Amniotic stem cell (primary cell): ENCODE data around the gene IVD.

Experiments used
- DNase-seq: peaks from one replicate; lab custom pipeline; 2025; lab: John Stamatoyannopoulos, UW

Gene IVD

DNA sequence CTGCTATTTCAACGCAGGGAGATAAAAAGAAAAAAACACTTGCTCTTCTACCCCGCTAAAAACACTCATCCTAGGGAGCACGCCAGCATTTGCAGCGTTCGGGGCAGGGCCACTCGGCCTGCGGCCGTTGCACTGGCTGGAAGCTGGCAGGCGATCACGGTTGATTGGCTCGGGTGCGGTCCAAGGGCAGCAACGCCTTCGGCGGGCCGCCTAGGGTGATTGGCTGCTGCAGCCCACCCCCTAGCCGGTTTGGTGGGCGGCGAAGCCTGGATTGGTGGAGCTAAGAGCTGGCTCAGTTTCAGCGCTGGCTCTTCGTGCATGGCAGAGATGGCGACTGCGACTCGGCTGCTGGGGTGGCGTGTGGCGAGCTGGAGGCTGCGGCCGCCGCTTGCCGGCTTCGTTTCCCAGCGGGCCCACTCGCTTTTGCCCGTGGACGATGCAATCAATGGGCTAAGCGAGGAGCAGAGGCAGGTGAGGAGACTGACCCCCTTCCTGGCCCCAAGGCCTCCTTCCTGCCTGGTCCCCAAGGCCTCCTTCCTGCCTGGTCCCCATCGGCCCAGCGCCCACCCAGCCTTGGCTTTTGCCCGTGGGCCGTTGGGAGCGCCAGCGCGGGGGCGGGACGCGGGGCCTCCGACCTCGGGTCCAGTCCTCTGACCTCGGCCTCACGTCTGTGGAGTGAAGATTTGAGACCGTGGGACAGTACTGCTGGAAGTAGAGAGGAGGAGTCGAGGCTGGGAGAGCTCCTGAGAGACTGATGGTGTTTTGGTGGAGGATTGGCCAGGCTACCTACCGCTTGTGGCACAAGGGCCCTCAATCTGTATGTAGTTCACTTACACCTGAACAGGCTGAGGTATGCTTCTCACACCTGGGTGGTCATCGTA is at the start of gene IVD:
IVD (plus strand) TSS at position 295 of the 881 bp plus-strand sequence; CDS start at position 328, 33 bp downstream.
- DNase-seq = peak; percentile 89

DNA sequence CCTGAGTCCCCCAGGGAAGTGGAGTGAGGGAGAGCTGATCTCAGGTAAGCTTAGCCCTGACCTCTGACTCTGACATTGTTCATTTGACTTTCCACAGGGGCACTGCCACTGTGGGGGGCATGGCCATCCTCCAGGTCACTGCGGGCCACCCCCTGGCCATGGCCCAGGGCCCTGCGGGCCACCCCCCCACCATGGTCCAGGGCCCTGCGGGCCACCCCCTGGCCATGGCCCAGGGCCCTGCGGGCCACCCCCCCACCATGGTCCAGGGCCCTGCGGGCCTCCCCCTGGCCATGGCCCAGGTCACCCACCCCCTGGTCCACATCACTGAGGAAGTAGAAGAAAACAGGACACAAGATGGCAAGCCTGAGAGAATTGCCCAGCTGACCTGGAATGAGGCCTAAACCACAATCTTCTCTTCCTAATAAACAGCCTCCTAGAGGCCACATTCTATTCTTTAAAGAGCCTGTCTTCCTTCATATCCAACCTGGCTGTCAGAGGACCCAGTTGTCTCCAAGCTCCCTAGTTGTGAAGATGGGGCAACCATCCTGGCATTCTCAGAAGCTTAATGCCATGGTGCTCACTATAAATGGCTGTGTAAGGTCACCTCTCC is 49.5 kb upstream of the IVD start:
- DNase-seq = no peak

DNA sequence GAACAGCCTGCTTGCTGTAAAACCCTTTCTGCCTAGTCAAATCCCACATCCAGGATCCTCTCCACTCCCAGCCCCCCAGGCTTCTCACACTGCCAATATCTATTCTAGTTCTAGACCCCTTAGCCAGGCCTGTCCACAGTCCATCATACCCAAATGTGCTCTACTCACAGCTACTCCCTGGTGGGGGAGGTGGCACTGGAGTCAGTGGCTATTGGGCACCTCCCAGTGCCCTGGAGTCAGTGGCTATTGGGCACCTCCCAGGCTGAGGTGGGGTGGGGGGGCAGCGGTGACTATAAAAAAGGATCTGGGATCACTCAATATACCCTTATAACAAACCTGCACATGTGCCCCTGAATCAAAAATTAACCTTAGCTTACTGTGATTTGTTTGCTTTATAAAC is 48.3 kb upstream of the IVD start:
- no peak for DNase-seq

DNA sequence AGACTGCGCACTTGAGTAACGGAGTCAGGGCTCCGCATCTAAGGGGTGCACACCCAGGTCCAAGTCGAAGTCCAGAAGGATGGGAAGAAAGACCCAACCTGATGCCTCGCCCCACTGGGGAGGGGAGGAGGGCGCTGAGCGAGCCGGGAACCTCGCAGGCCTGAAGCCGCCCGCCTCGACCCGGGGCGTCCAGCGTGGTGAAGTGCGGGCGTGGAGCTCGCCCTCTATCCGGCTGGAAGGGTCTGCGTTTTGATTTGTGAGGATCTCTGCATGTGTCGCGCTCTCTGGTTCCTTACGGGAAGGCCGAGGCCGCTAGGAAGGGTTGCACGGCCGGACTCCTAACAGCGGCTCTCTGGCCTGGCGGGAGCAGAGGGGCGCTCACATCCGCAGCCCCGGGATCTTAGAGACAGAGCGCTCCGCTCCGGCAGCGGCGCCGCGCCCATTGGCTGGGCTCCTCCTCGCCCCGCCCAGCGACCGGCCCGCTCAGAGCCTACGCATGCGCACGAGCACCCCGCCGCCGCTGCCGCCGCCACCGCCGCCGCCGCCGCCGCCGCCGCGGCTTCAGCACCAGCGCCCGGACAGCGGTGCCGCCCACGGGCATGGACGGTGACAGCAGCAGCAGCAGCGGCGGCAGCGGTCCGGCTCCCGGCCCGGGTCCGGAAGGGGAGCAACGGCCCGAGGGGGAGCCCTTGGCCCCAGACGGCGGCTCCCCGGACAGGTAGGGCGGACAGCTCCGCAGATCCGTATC is 47.7 kb upstream of the IVD start, which contains the start of gene DISP2:
DISP2 (plus strand) TSS at position 497 of the 748 bp plus-strand sequence; CDS start at position 600, 103 bp downstream.
- DNase-seq = peak; percentile 42

DNA sequence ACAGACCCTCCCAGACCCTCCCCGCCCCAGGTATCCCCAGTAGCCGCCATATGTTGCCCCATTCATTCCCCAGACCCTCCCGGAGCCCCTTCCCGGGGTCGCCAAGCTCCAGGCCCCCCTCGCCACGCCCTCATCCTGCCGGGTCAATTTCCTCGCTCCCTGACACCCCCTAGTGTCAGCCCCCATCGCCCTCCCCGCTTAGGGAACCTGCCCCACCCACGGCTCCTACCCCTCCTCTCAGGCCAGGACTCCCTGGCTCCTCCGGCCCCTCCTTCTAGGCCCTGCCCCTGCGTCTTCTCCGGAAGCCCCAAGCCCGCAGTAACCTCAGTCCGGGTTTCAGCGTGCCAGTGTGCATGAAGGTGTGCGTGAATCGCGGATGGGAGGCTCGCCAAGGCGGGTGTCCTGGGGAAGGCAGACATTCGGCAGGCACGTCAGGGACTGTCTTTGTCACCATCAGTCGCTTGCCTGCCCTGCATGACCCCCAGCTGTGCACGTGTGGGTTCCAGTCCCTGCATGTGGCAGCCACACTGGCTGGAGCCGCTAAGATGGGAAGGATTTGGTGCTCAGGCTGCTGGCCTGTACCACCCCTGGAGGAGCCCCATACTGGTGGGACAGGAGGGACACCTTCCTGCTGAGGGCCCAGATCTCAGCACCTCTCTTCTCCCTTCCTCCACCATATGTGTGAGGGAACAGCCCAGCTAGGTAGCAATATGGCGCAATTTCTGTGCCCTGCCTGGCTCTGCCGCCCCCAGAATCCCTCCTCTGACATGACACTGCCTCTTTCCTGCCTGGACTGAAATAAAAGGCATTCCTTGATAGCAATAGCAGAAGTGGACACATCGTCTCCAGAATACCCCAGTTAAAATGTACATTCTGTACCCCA is 46.9 kb upstream of the IVD start:
- DNase-seq = no peak

DNA sequence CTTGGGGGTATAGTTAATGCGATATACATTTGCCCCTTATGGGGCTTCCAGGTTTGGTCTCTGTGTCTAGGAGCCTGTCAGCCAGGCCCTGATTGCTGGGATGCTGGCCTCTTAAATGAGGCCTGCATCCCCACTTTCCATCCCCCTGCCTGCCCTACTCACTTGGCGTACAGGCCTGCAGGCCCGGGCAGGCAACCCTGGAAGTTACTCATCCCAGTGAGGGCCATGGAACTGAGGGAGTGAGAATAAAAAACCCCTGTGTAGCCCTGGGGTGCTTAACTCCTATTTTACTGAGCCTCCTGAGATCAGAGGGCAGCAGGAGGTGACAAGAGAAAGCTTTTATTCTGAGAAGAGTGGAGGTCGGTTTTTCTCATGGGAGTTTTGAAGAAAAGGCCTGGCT is 45.6 kb upstream of the IVD start:
- no peak for DNase-seq

DNA sequence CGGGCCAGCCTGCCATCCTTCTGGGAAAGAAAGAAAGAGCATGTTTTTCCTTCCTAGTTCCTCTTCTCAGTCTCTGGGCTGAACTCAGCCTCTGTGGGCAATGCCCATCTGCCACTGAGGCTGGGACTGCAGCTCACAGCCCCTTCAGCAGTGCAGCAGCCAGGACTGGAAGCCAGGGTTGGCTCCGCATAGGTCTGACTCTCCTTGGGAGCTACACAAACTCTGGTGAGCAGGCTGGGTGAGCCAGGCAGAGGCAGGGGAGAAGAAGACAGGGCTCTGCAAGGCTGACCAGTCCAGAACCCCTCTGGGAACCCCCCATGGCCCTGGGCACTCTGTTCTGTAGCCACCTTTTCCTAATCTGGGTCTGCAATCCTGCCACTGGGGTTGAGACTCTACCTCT is 44.0 kb upstream of the IVD start:
- no peak for DNase-seq

DNA sequence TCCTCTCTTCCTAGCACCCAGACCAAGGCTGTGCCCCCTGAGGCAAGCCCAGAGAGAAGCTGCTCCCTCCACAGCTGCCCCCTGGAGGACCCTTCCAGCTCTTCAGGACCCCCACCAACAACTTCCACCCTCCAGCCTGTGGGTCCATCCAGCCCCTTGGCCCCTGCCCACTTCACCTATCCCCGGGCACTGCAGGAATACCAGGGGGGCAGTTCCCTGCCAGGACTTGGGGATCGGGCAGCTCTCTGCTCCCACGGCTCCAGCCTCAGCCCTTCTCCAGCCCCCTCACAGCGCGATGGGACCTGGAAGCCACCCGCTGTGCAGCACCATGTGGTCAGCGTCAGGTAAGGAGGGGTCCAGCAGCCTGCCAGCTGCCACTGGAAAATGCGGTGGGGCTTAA is 42.0 kb upstream of the IVD start:
- DNase-seq = no peak

DNA sequence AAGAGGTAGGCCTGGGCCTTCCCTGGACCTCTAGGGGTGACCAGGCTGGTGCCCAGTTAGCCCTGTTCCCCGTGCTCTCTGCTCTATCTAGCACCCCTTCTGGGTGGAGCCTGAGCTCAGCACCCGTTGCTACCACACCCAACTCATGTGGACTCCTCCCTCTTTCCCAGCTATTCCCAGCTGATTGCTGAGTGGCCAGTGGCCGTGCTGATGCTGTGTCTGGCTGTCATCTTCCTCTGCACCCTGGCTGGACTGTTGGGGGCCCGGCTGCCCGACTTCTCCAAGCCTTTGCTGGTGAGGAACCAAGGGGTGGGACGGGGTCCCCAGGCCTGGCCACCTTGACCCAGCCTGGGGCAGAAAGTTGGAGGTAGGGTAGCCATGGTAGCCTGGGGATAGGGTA is 41.3 kb upstream of the IVD start:
- no peak for DNase-seq

DNA sequence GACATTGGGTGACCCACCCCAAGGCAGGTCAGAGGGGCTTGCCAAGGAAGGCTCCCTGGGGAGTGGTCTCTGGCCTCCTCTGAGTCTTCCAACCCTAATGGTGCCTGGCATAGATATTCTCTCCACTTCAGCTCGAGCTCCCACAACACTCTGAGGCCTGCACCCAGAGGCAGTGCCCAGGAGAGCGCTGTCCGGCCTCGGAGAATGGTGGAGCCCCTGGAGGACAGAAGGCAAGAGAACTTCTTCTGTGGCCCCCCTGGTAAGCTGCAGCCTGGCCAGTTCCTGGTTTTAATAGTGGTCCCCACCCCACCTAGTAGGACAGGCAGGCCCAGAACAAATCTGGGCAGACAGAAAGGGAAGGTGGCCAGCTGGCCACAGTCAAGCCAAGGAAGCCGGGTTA is 40.6 kb upstream of the IVD start:
- DNase-seq = no peak

DNA sequence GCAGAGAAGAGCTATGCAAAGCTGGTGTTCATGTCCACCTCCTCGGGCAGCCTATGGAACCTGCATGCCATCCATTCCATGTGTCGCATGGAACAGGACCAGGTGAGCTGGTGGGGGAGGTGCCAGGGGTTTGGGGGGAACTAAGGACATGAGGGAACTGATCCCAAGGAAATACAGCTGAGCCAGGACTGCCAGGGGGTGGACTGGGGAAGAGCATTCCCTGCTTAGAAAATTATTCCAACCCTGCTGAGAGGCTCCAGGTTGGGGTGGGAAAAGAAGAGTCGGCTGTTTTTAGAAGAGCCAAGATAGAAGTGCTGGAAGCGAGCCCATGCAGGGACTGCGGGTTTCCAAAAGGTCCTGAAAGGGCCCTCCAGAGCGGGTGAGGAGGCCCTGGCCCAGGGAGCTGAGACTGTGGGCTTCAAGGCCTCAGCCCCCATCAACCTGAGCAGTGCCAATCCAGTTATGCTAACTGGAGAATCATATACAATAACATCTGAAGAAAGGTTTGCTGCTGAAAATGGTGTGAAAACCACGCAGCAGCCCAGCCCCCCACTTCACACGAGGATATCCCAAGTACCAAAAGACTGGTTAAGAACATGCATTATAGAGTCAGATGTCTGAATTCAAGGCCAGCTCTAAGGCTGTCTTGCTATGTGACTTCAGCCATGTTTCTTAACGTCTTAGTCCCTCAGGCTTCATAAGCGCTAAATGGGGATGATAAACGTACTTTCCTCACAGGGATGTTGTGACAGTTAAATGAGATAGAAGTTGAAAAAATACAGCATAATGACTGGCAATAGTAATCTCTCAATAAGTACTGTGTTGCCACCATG is 39.8 kb upstream of the IVD start:
- no peak for DNase-seq

DNA sequence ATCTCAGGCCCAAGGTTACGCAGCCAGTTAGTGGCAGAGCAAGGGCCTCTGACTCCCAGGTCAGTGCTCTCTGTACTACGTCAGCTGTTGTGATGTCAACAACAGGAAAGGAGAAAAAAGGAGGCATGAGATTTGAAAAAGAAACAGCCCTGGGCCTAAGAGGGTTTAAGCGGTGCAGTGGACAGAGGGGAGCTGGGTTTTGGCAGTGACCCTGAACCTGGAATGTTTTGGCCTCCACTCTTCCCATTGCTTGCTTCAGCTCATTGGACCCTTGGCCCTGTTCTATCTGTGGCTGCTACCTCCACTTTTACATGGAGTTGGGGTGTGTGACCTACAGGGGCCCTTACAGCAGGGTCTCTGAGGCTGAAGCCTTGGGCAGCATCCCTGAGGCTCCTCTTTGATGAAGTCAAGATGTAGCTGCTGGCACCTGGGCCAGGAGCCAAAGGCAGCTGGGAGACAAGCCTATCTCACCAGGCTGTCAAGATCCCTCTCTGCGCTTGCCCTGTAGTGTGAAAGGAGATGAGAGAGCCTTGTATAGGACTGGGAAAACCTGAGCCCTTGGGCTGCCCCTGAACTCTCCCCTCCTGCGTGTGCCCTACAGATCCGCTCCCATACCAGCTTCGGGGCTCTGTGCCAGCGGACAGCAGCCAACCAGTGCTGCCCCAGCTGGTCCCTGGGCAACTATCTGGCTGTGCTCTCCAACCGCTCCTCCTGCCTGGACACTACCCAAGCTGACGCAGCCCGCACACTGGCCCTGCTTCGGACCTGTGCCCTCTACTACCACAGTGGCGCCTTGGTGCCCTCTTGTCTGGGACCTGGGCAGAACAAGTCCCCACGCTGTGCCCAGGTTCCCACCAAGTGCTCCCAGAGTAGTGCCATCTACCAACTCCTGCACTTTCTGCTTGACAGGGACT is 38.9 kb upstream of the IVD start:
- no peak for DNase-seq

DNA sequence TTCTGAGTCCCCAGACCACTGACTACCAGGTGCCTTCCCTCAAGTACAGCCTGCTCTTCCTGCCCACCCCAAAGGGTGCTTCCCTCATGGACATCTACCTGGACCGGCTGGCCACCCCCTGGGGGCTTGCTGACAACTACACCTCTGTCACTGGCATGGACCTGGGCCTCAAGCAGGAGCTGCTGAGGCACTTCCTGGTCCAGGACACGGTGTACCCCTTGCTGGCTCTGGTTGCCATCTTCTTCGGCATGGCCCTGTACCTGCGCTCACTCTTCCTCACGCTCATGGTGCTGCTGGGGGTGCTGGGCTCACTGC is 38.3 kb upstream of the IVD start:
- DNase-seq = no peak

DNA sequence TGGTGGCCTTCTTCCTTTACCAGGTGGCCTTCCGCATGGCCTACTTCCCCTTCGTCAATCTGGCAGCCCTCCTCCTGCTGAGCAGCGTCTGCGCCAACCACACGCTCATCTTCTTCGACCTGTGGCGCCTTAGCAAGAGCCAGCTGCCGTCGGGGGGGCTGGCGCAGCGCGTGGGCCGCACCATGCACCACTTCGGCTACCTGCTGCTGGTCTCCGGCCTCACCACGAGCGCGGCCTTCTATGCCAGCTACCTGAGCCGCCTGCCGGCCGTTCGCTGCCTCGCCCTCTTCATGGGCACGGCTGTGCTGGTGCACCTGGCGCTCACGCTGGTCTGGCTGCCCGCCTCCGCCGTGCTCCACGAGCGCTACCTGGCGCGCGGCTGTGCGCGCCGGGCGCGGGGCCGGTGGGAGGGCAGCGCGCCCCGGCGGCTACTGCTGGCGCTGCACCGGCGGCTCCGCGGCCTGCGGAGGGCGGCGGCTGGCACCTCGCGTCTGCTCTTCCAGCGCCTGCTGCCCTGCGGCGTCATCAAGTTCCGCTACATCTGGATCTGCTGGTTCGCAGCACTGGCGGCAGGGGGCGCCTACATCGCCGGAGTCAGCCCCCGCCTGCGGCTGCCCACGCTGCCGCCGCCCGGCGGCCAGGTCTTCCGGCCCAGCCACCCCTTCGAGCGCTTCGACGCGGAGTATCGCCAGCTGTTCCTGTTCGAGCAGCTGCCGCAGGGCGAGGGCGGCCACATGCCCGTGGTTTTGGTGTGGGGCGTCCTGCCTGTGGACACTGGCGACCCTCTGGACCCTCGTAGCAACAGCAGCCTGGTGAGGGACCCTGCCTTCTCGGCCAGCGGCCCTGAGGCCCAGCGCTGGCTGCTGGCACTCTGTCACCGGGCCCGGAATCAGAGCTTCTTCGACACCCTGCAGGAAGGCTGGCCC is 37.6 kb upstream of the IVD start:
- DNase-seq = peak; percentile 73

DNA sequence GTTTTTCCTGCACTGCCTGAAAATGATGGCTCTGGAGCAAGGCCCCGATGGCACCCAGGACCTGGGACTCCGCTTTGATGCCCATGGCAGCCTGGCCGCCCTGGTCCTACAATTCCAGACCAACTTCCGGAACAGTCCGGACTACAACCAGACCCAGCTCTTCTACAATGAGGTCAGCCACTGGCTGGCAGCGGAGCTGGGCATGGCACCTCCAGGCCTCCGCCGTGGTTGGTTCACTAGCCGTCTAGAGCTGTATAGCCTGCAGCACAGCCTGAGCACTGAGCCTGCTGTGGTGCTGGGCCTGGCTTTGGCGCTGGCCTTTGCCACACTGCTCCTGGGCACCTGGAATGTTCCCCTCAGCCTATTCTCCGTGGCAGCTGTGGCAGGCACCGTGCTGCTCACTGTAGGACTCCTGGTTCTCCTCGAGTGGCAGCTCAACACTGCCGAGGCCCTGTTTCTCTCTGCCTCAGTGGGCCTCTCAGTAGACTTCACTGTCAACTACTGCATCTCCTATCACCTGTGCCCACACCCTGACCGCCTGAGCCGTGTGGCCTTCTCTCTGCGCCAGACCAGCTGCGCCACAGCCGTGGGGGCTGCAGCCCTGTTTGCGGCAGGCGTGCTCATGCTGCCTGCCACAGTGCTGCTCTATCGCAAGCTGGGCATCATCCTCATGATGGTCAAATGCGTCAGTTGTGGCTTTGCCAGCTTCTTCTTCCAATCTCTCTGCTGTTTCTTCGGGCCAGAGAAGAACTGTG is 36.7 kb upstream of the IVD start:
- no peak for DNase-seq

DNA sequence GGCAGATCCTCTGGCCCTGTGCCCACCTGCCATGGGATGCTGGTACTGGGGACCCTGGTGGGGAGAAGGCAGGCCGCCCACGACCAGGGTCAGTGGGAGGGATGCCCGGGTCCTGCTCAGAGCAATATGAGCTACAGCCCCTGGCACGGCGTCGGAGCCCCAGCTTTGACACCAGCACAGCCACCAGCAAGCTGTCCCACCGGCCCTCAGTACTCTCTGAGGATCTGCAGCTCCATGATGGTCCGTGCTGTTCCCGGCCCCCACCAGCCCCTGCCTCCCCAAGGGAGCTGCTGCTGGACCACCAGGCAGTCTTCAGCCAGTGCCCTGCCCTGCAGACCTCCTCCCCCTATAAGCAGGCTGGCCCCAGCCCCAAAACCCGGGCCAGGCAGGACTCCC is 36.1 kb upstream of the IVD start:
- DNase-seq = no peak

DNA sequence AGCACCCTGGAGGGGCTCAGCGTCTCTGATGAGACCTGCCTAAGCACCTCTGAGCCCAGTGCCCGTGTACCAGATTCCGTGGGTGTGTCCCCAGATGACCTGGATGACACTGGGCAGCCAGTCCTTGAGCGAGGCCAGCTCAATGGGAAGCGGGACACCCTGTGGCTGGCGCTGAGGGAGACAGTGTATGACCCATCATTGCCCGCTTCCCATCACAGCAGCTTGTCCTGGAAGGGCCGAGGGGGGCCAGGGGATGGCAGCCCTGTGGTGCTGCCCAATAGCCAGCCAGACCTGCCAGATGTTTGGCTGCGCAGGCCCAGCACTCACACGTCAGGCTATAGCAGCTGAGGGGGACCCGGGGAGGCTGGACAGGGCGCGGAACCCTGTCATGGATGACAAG is 35.6 kb upstream of the IVD start:
- DNase-seq = no peak

DNA sequence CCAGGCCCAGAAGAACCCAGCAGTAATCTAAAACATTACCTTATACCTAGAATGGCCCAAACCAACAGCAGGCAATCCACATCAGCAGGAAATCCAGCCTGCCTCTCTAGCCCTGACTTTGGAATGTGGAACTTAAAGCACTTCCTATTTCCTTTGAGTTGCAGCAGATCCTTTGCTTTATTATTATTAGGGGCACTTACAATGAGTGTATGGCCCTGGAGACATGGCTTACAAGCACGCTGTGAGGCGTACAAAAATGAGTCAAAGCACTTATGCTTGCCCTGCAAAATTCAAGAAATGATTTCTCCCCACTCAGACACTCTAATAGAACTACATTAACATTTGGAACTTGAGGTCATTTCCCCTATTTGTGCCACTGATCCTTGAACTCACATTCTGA is 32.6 kb upstream of the IVD start:
- no peak for DNase-seq
